Endothelial cell of umbilical vein (primary cell): Measurements from ENCODE around the gene BMP10.

Source experiments
- CTCF ChIP-seq, 2 donors: IDR thresholded peaks; 1 replicate in 1 of 2; 2 replicates in 1 of 2; pipeline ENCODE4 v1.5.1; 2011; ENCODE audit warnings: low read length in 2 of 2, mild to moderate bottlenecking in 2 of 2, moderate library complexity in 2 of 2, control low read depth in 1 of 2, inconsistent platforms in 1 of 2, low read depth in 1 of 2; ENCODE audit not compliant: insufficient read depth in 1 of 2; ENCODE audit errors: extremely low read depth in 1 of 2
- EZH2 ChIP-seq: IDR thresholded peaks from 2 replicates; pipeline ENCODE4 v1.6.1; 2012; ENCODE audit warnings: borderline replicate concordance, low read depth, mild to moderate bottlenecking, moderate library complexity, low read length, inconsistent platforms; ENCODE audit not compliant: severe bottlenecking
- GATA2 ChIP-seq: IDR thresholded peaks from 2 replicates; pipeline ENCODE4 v1.7.0; 2011; ENCODE audit warnings: low read depth, mild to moderate bottlenecking, moderate library complexity, mixed read lengths, low read length; ENCODE audit not compliant: insufficient read length, insufficient read depth
- POLR2A ChIP-seq: IDR thresholded peaks from 2 replicates; pipeline ENCODE4 v1.6.1; 2012; ENCODE audit warnings: low read depth, mild to moderate bottlenecking, control low read depth, low read length
- POLR2AphosphoS5 ChIP-seq: IDR thresholded peaks from 2 replicates; pipeline ENCODE4 v1.6.1; 2012; ENCODE audit warnings: low read depth, mild to moderate bottlenecking, control low read depth, low read length, moderate library complexity; ENCODE audit not compliant: insufficient read depth

- TF ChIP-seq POLR2A: no peak
- no peak for TF ChIP-seq POLR2AphosphoS5
- TF ChIP-seq EZH2: no peak
- TF ChIP-seq CTCF (IDR thresholded peaks at IDR 0.05; ENCODE audit: extremely low read depth in 1 of 2, insufficient read depth in 1 of 2, low read depth in 1 of 2, low read length in 2 of 2): peak; percentile 77 to 86
- TF ChIP-seq GATA2: no peak
Observed at GRCh38 chr2:68909793-68910674, 38.8 kb upstream of the BMP10 start.
